GM12891 (cell line): ENCODE results near the gene RERE.
A peak's percentile ranks its signal among the peaks of the same experiment; 100 is the strongest.
"Not testable (repeated sequence)": the region's sequence is repeated elsewhere in the genome, so short reads cannot be mapped to it uniquely, and the experiment has no call there.

Experiments
- DNase-seq: peaks from one replicate; pipeline ENCODE4 v3.0.0; 2011; ENCODE audit warnings: low spot score; ENCODE audit not compliant: insufficient read length
- FAIRE-seq: peaks from 2 replicates; lab custom pipeline; 2011; peaks lifted over from hg19 to GRCh38; lab: Jason Lieb, UNC
- PAX5 ChIP-seq: IDR thresholded peaks from 2 replicates; pipeline ENCODE4 v1.6.1; 2011; ENCODE audit warnings: low read length, moderate library complexity, mild to moderate bottlenecking; ENCODE audit not compliant: insufficient read depth, severe bottlenecking
- POLR2A ChIP-seq: IDR thresholded peaks from 2 replicates; pipeline ENCODE4 v1.6.1; 2011; ENCODE audit warnings: low read depth, low read length, control low read depth
- POLR2AphosphoS5 ChIP-seq: IDR thresholded peaks from 2 replicates; pipeline ENCODE4 v1.6.1; 2011; ENCODE audit warnings: low read depth, low read length, control low read depth
- POU2F2 ChIP-seq: IDR thresholded peaks from 2 replicates; pipeline ENCODE4 v1.6.1; 2011; ENCODE audit warnings: low read depth, mild to moderate bottlenecking, control low read depth, low read length, moderate library complexity
- SPI1 ChIP-seq: IDR thresholded peaks from 2 replicates; pipeline ENCODE4 v1.6.1; 2011; ENCODE audit warnings: low read depth, low read length, control low read depth
- TAF1 ChIP-seq: IDR thresholded peaks from 2 replicates; pipeline ENCODE4 v1.6.1; 2011; ENCODE audit warnings: low read depth, low read length, control low read depth

Gene RERE

DNA sequence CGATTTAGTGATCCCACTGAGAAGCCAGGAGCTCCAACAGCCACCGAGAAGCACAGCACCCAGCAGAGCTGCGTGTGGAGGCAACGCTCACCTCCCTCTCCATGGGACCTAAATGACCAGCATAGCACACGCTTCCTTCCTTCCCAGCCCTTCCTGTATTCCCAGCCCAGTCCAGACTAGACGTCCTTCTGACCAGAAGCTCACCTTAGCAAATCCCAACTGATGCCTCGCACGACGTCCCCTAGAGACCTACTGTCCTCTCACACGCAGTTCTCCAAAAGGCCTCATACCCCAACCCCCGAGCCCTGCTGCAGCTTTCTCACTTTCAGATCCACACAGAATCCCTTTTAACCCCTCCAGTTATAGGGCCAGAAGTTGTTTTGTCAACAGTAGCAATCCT lies 367.1 kb downstream of the RERE start:
- no peak for FAIRE-seq
- no peak for DNase-seq
- no peak for TF ChIP-seq TAF1
- no peak for TF ChIP-seq SPI1
- TF ChIP-seq POLR2A, result no peak
- no peak for TF ChIP-seq POLR2AphosphoS5
- no peak for TF ChIP-seq POU2F2
- no peak for TF ChIP-seq PAX5

GRCh38 chr1:8448911-8449661 lies 368.4 kb downstream of the RERE start:
- FAIRE-seq (no peak), DNase-seq (no peak)
- no peak for TF ChIP-seq POLR2A
- no peak for TF ChIP-seq PAX5
- no peak for TF ChIP-seq POU2F2
- no peak for TF ChIP-seq POLR2AphosphoS5
- TF ChIP-seq SPI1, result no peak
- TF ChIP-seq TAF1, result no peak

DNA sequence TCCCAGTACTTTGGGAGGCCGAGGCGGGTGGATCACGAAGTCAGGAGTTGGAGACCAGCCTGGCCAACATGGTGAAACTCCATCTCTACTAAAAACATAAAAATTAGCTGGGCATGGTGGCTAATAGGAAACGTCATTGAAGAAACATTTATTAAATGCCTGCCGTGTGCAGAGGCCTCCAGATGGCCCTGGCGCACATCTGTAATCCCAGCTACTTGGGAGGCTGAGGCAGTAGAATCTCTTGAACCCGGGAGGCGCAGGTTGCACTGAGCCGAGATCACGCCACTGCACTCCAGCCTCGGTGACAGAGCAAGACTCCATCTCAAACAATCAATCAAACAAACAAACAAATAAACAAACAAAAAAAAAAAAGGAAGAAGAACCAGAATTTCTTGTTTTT lies 368.9 kb downstream of the RERE start:
- not testable (repeated sequence) for FAIRE-seq, DNase-seq

- no peak for DNase-seq
- FAIRE-seq, result no peak
- no peak for TF ChIP-seq POLR2AphosphoS5
- no peak for TF ChIP-seq POU2F2
- no peak for TF ChIP-seq PAX5
- no peak for TF ChIP-seq POLR2A
- no peak for TF ChIP-seq SPI1
- TF ChIP-seq TAF1, result no peak
Observed at GRCh38 chr1:8447616-8448150, 369.8 kb downstream of the RERE start.

GRCh38 chr1:8446119-8446518 lies 371.3 kb downstream of the RERE start:
- FAIRE-seq, DNase-seq: not testable (repeated sequence)

GRCh38 chr1:8443558-8444194 lies 373.8 kb downstream of the RERE start:
- FAIRE-seq, result no peak
- TF ChIP-seq POLR2AphosphoS5 (no peak), PAX5 (no peak), SPI1 (no peak), POLR2A (no peak), POU2F2 (no peak), TAF1 (no peak)
- DNase-seq, result no peak

GRCh38 chr1:8441426-8441825 lies 376.0 kb downstream of the RERE start:
- no peak for DNase-seq
- no peak for FAIRE-seq
- no peak for TF ChIP-seq POLR2AphosphoS5
- TF ChIP-seq POLR2A, result no peak
- no peak for TF ChIP-seq SPI1
- no peak for TF ChIP-seq PAX5
- no peak for TF ChIP-seq TAF1
- no peak for TF ChIP-seq POU2F2

GRCh38 chr1:8439015-8439702 lies 378.3 kb downstream of the RERE start:
- FAIRE-seq (peak; percentile 66), DNase-seq (peak; percentile 56)
- TF ChIP-seq SPI1 (peak; percentile 51), POLR2AphosphoS5 (no peak)

DNA sequence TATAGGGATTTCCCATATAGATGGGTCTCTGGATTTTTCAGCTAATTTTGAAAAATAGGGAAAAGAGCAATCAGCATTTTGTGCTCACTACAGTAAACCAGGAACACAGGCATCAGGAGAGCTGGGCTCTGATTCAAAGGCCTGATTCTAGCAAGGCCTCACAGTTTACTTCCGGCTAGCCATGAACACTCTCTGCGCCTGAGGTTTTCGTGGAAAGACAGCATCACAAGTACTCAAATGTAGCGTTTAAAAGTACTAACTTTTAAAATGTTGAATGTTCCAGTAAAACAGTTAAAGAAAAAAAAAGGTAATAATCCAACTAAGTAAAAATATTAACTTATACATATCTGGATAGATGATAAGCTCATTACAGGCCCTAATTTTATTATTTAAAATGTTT lies 379.0 kb downstream of the RERE start:
- no peak for FAIRE-seq
- DNase-seq, result no peak
- TF ChIP-seq TAF1, result no peak
- no peak for TF ChIP-seq POLR2A
- no peak for TF ChIP-seq SPI1
- TF ChIP-seq POU2F2, result no peak
- no peak for TF ChIP-seq POLR2AphosphoS5
- TF ChIP-seq PAX5, result no peak

DNA sequence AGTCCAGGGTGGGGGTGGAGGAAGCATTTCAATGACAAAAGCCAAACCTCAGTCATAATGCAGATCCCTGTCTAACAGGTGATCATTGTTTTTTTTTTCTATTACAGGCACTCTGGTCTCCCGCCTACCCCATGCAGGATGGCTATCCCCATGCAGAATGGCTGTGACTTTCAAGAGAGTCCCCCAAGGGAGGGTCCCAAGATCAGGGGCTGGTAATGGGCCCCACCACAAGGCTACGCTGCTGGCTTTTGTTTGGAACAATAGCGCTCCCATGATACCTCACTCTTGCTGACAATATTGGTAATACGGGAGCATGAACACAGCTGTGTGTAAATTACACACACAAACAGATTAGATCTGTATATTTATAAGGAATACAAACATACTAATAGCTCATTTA lies 380.1 kb downstream of the RERE start:
- DNase-seq, result no peak
- TF ChIP-seq SPI1 (no peak), POLR2AphosphoS5 (no peak), PAX5 (no peak), POU2F2 (no peak), POLR2A (no peak), TAF1 (no peak)
- FAIRE-seq, result no peak
